MCF 10A (cell line): ENCODE results near the gene ANKRD11. TPM values are rescaled to one million over a fixed set of nuclear protein-coding genes. Genes with fewer than 3 reads are reported as not detected.

ENCODE experiments used
- BruUV-seq: library from RNA; stranded (reverse); fragments of 400-500 nt; replicated peaks from 2 replicates; lab custom pipeline; 2021; lab: Mats Ljungman, UMichigan
- CTCF ChIA-PET: fragments of 300-600 bp; sonication (Branson Sonifier 250); formaldehyde crosslinking; extraction: SDS; loops from one replicate; lab custom pipeline; 2021; ENCODE audit warnings: antibody characterized with exemption, inconsistent platforms; lab: Yijun Ruan, JAX
- POLR2A ChIA-PET: fragments of 300-600, 350-650 bp; sonication (Branson Sonifier 250); formaldehyde crosslinking; extraction: SDS; loops from one replicate; lab custom pipeline; 2020; ENCODE audit warnings: antibody characterized with exemption, inconsistent platforms; lab: Yijun Ruan, JAX
- DNase-seq: peaks from one replicate; pipeline ENCODE4 v3.0.0-alpha.2; 2018; ENCODE audit not compliant: unreplicated experiment
- H3K27ac Mint-ChIP-seq: one replicate; pipeline ENCODE4 v1.8.0; 2022; ENCODE audit warnings: mild to moderate bottlenecking, low read depth, mixed read lengths; ENCODE audit not compliant: unreplicated experiment
- H3K27me3 Mint-ChIP-seq: one replicate; pipeline ENCODE4 v1.8.0; 2022; ENCODE audit warnings: mixed read lengths; ENCODE audit not compliant: insufficient read depth, unreplicated experiment
- H3K36me3 Mint-ChIP-seq: one replicate; pipeline ENCODE4 v1.8.0; 2022; ENCODE audit warnings: mild to moderate bottlenecking, moderate library complexity, mixed read lengths; ENCODE audit not compliant: insufficient read depth, unreplicated experiment
- H3K4me1 Mint-ChIP-seq: one replicate; pipeline ENCODE4 v1.8.0; 2022; ENCODE audit warnings: mixed read lengths; ENCODE audit not compliant: insufficient read depth, unreplicated experiment
- H3K4me3 Mint-ChIP-seq: one replicate; pipeline ENCODE4 v1.8.0; 2022; ENCODE audit warnings: mild to moderate bottlenecking, moderate library complexity, mixed read lengths; ENCODE audit not compliant: unreplicated experiment
- H3K9me3 Mint-ChIP-seq: one replicate; pipeline ENCODE4 v1.8.0; 2022; ENCODE audit warnings: mixed read lengths; ENCODE audit not compliant: unreplicated experiment
- intact Hi-C: fragments of 100-400 bp; cut with micrococcal nuclease; formaldehyde crosslinking; loops from 2 replicates; pipeline ENCODE4 v1.14.1; 2022
- total RNA-seq: library from RNA; stranded (reverse); gene quantifications from 2 replicates; pipeline ENCODE4 v1.2.3, GENCODE V29; 2022
- TF ChIP-seq, protein P1 (sequence below): fragments of 200-600 bp; IDR thresholded peaks from one replicate; pipeline ENCODE4 v1.8.0; 2022; ENCODE audit warnings: antibody characterized with exemption, mild to moderate bottlenecking; ENCODE audit not compliant: unreplicated experiment

The ANKRD11 gene
- total RNA-seq, 1 experiment from 2014 or later = 237 TPM

DNA sequence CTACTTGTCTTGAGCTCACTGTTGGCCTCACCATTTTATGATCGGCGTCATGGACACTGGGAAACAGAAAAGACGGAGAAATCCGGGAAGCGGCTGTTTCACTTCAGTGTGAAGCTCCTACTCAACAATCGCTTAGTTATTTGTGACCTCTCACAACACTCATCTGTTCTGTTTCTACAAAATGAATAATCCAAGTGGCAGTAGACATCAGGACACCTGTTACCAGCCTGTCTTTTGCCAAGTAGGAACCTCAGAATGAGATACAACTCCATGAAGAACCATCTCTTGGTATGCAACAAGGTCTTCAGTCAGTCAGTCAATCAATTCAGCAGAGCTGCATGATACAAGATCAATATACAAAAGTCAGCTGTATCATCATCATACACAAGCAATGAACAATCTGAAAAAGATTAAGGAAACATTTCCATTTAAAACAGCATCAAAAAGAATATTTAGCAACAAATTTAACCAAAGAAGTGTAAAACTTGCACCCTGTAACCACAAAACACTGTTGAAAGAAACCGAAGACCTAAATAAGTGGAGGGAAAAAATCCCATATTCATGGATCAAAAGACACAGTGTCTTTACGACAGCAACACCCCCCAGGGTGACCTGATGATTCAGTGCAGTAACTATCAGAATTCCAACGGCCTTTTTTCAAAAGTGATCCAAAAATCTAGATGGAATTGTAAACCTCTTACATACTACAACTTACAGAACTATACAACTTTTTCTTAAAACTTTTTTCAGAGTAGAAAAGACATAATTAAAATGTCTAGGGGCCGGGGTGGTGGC is 63.4 kb downstream of the ANKRD11 start:
- Mint-ChIP-seq H3K27ac (no peak overlapping the region), H3K36me3 (peaks cover 22% of the 10 kb centered on the region), H3K4me1 (no peaks in the 10 kb centered on the region), H3K9me3 (no peaks in the 10 kb centered on the region), H3K27me3 (no peaks in the 10 kb centered on the region), H3K4me3 (no peak overlapping the region)
- TF ChIP-seq, protein P1, sequence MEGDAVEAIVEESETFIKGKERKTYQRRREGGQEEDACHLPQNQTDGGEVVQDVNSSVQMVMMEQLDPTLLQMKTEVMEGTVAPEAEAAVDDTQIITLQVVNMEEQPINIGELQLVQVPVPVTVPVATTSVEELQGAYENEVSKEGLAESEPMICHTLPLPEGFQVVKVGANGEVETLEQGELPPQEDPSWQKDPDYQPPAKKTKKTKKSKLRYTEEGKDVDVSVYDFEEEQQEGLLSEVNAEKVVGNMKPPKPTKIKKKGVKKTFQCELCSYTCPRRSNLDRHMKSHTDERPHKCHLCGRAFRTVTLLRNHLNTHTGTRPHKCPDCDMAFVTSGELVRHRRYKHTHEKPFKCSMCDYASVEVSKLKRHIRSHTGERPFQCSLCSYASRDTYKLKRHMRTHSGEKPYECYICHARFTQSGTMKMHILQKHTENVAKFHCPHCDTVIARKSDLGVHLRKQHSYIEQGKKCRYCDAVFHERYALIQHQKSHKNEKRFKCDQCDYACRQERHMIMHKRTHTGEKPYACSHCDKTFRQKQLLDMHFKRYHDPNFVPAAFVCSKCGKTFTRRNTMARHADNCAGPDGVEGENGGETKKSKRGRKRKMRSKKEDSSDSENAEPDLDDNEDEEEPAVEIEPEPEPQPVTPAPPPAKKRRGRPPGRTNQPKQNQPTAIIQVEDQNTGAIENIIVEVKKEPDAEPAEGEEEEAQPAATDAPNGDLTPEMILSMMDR = no peak
- intact Hi-C loops = no loop called here
- CTCF ChIA-PET = interaction anchor here (1.0 to 1.6 kb wide), 3 partner anchors 9 to 77 kb away, joined by 3 to 4 read pairs (median 3); no protein-coding TSS in a partner anchor
- no TSS peak for BruUV-seq
- POLR2A ChIA-PET = interaction anchor here (0.6 to 1.2 kb wide), 5 partner anchors 10 to 62 kb away, joined by 3 to 6 read pairs (median 3); no protein-coding TSS in a partner anchor
- DNase-seq = no peak

DNA sequence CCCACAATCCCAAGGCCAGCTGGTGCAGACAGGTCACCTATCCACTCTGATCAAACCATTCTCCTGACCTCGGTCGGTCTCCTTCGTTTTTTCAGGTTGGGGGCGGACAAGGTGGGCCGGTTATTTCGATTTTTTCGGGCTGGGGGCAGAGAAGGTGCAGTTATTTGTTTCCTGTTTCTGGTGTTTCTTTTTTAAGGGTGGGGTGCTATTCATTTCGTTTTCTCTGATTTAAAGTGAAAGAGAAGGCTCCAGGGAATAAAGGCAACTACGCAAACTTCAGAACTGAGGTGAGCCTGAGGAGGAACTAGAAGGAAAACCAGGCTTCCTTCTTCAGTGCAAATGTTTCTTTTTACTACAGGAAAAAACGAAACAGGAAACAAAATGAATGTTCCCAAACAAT is 64.8 kb downstream of the ANKRD11 start:
- no peak for DNase-seq
- no peaks in the 10 kb centered on the region for H3K27me3 Mint-ChIP-seq
- TF ChIP-seq, protein P1 = no peak
- ChIA-PET POLR2A (interaction anchor here (1.0 to 1.1 kb wide), 2 partner anchors 13 to 16 kb away, joined by 3 read pairs; no protein-coding TSS in a partner anchor), CTCF (interaction anchor here (0.7 to 1.4 kb wide), 2 partner anchors 11 to 208 kb away, joined by 3 to 4 read pairs; no protein-coding TSS in a partner anchor)
- H3K4me1 Mint-ChIP-seq = no peaks in the 10 kb centered on the region
- intact Hi-C loops = no loop called here
- H3K9me3 Mint-ChIP-seq = no peaks in the 10 kb centered on the region
- H3K27ac Mint-ChIP-seq = no peak overlapping the region
- no peak overlapping the region for H3K4me3 Mint-ChIP-seq
- no TSS peak for BruUV-seq
- peaks cover 28% of the 10 kb centered on the region for H3K36me3 Mint-ChIP-seq

DNA sequence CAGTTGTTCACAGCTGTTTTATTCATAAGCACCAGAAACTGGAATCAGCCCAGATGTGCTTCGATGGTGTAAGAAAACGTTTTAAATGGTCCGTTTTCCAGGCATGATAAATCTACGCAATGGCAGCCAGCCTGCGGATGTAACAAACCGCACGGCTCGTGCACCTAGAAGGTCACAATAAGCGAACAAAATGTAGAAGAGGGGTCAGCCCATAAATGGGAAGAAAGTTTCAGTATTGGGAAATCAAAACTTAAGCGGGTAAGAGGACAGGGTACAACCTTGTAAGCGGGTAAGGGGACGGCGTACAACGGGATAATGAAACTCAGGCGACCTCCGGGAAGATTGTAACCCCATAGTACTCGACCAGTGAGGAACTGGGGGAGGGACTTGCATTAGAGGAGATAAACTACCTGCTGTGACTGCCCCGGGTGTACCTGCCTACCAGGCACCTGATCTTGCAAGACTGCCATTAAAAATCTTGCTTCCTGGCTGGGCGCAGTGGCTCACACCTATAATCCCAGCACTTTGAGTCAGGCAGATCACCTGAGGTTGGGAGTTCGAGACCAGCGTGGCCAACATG is 66.6 kb downstream of the ANKRD11 start:
- no peak for DNase-seq
- no TSS peak for BruUV-seq
- Mint-ChIP-seq H3K27me3 (no peaks in the 10 kb centered on the region), H3K4me3 (no peak overlapping the region), H3K27ac (no peak overlapping the region), H3K36me3 (peaks cover 37% of the 10 kb centered on the region), H3K9me3 (no peaks in the 10 kb centered on the region), H3K4me1 (no peaks in the 10 kb centered on the region)
- TF ChIP-seq, protein P1 = no peak
- ChIA-PET POLR2A (interaction anchor here (0.9 kb wide), 1 partner anchor 9 kb away, joined by 4 read pairs; no protein-coding TSS in a partner anchor), CTCF (interaction anchor here (0.6 to 1.4 kb wide), 2 partner anchors 12 to 132 kb away, joined by 3 read pairs; no protein-coding TSS in a partner anchor)
- intact Hi-C loops = no loop called here
